ENCODE measurements around the gene USHBP1.

The USHBP1 gene

DNA sequence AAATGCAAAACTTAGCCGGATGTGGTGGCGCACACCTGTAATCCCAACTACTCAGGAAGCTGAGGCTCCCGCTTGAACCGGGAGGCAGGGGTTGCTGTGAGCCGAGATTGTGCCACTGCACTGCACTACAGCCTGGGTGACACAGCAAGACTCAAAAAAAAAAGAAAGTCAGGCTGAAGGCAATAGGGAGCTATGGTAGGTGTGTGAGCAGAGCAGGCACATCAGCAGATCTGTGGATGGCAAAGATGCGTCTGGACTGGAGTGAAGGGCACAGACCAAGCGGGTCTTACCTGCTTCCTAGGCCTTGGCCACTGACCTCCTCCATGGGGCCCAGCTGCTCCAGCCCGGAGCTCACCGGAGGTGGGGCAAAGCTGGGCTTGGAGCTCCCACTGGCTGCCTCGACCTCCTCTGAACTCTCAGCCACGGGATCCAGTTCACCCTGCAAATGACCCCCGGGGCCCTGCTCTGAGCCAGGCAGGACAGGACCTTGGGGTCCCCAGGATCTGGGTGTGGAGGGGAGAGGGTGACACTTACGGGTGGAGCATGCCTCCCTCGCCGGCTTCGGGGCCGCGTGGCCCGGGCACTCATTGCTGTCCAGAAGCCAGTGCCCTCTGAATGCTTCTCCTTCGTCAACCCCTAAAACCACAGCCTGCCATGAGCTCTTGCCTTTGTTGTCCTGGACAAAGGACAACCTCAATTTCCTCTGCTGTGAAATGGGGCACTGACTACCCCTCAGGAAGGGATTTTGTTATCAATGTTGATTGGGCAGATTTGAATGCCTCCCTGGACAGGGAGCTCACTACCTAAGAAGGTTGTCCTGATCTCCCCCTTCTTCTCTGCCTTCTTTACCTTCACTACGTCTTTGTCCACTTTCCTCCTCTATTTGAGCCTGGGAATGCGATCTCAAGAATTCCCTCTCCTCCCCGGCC is 569 bp downstream of the USHBP1 start:
- DNase-seq (ENCODE audit: low spot score) = no peak

DNA sequence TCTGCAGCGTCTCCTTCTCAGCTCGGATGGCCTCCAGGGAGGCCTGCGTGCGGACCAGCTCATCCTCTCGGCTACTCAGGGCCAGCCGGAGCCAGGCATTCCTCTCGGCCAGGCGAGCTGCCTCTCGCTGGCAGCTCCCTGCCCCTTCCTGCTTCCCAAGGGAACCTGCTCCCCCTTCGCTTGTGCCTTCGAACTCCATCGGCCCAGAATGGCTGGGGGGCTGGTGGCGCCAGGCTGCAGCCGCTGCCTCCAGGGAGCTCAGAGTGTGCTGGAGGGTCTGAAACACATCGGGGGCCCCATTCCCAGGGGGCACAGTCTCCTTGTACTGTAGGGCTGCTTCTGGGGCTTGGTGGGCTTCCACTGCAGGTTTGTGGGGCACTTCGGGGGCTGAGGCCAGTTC is 2.0 kb downstream of the USHBP1 start:
- DNase-seq (ENCODE audit: low spot score) = no peak

DNA sequence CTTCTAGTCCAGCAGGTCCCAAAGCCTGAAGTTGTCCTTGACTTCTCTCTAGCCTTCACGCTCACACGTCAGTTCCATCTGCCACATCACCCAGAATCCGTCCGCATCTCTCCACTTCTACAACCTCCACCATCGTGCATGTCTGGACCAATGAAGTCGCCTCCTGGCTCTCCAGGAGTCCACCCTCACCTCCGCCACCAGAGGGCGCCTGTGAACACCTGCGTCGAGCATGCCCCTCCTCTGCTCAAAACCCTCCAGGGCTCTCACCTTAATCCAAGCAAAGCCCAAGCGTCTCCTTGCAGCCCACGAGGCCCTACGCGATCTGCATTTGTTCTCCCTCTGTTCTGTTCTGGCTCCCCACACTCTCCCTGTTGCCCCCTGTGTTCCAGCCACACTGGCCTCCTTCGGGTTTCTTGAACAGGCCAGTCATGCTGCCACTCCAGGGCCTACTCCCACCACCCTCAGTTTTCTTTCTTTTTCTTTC is 3.7 kb downstream of the USHBP1 start:
- peak; percentile 87 for DNase-seq (ENCODE audit: low spot score)

DNA sequence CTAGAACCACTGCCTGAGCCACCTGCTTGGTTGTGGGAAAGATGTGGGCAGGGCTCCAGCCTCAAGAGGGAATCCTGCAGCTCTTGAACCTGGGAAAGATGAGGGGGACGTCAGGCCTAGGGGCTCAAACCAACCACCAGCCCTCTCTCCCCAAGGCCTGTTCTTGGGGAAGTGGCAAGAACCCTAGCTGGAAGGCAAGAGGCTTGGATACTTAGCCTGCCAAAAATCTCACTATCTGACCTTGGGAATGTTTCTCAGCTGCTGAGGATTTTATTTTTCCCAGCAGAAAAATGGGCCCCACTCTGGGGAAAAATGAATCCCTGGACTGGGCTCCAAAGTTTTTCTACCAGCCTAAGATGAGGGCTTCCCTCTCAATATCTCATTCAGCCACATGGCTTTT is 4.6 kb downstream of the USHBP1 start:
- DNase-seq (ENCODE audit: low spot score) = no peak

DNA sequence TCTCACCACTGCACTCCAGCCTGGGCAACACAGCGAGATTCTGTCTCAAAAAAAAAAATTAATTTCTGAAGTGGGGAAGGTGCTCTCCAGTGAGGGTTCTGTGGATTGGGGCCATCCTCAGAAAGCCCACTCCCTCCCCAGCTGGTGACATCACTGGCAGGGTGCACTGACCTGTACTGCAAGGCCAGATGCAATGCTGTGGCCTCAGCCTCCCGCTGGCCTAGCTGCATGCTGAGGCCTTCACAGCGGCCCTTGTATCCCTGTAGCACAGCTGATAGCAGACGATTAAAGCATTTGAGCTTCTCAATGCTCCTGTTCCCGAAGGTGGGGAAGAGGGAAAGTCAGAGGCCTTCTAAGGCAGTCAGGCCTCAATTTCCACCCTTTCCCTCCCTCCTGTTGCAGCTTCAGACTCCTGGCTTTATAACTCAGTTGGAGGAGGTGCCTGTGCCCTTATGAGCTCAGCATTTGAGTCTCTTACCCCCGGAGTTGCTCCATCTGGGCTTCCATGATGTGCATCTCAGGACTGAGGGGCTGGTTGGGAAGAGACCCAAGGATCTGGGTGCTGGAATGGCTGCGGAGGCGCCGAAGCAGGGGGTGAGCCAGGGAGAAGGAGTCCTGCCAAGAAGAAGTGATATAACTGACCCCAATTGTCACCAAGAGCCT is 5.3 kb downstream of the USHBP1 start:
- DNase-seq (ENCODE audit: low spot score) = no peak

DNA sequence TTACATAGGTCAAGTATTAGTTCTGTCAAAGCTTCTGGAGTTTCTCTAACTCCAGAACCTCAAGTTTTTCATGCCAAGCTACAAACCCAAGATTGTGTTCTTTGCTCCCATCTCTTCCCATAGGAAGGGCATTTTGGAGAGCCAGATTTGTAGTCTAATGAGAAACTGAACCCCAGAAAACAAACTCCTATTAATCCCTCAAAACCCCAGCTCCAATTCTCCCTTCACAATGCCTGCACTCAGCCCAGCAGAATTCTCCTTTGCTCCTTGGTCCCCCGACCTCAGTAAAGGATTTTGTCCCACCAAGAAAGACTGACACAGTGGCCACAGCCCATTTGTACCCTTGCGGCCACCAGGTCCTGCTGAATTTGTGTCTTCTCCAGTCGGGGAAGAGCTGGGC is 8.4 kb downstream of the USHBP1 start:
- no peak for DNase-seq (ENCODE audit: low spot score)

DNA sequence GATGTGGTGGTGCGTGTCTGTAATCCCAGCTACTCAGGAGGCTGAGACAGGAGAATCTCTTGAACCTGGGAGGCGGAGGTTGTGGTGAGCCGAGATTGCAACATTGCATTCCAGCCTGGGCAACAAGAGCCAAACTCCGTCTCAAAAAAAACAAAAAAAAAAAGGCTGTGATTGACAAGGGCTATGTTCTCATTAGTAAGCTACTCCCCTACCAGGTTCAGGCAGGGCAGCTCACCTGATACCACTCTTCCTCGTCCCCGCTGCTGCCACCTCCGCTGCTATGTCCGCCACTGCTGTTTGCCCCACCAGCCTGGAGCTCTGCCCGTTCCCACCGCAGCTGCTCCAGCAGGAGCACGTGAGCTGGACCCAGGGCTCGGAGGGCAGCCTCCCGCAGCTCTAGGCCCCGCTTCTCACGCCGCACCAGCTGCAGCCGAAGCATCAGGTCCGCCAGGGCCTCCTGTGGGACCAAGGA is 9.4 kb downstream of the USHBP1 start:
- no peak for DNase-seq (ENCODE audit: low spot score)

DNA sequence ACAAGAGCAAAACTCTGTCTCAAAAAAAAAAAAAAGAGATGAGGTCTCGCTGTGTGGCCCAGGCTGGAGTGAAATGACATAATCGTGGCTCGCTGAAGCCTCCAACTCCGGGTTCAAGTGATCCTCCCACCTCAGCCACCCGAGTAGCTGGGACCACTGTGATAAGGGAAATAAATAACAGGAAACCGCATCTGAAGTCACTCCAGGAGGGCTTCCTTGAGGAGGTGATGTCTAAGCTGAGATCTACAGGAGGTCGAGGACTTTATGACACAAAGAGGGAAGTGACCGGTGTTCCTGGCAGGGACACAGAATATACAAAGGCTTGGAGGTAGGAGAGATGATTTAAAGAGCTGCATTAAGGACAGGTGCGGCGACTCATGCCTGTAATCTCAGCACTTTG is 9.9 kb downstream of the USHBP1 start:
- no peak for DNase-seq (ENCODE audit: low spot score)

DNA sequence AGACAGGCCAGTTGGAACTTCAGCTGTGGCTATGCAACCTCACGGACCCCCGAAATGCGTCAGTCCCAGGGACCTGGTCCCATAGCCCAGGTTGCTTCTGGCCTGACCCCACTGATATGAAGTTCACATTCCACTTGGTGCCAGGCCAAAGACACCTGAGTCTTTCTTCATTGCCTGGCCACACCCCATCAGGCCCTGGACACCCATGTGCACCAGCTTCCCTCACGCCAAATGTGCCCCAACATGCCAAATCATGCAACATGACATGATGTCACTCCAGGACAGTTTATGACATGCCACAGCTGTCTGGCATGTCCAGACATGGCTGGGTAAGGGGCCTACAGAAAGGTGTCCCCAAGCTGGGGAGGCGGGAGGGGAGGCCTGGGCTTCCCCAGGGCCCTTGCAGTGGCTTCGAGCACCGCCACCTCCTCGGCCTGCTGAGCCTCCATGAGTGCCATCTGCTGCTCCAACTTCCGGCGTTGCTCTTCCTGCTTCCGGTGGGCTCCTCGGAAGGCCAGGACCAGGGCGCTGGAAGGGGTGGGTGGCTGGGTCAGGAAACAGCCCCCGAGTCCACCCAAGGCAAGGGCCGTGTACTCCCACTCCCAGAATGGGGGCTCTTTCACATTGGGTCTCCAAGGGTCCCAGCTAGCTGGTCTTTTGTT is 14.5 kb downstream of the USHBP1 start:
- no peak for DNase-seq (ENCODE audit: low spot score)

DNA sequence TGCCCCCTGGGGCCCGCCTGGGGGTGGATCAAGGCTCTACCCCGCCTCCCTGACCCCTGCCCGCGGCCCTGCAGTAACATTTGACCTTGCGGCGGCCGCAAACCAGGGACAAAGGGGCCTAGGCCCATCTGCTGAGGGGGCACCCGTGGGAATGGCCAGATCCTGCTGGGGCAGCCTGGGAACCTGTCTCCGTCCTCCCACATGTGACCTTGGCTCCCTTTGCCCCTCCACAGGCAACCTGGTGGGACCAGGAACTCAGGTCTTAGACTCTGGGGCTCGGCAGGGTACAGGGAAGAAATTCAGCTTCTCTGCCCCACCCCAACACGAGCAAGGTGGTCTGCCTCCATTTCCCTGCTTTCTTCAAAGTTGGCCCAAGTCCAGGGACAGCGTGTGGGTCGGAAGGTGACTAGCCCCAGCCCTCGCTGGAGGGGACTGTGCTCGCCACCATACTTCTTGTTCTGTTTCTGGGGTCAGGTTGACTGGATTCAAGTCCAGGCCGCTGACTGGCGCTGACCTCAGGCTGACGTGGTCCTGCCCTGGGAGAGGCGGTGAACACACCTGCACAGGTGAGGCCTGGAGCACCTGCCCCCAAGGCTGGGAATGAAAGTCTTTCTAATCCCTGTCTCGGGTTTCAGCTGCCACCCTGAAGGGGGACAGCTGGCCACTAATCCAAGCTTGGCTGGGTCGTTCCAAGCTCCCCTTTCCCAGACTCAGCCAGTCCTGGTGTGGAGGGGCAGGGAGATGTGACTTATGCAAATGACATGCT is 16.4 kb downstream of the USHBP1 start:
- DNase-seq (ENCODE audit: low spot score) = no peak

DNA sequence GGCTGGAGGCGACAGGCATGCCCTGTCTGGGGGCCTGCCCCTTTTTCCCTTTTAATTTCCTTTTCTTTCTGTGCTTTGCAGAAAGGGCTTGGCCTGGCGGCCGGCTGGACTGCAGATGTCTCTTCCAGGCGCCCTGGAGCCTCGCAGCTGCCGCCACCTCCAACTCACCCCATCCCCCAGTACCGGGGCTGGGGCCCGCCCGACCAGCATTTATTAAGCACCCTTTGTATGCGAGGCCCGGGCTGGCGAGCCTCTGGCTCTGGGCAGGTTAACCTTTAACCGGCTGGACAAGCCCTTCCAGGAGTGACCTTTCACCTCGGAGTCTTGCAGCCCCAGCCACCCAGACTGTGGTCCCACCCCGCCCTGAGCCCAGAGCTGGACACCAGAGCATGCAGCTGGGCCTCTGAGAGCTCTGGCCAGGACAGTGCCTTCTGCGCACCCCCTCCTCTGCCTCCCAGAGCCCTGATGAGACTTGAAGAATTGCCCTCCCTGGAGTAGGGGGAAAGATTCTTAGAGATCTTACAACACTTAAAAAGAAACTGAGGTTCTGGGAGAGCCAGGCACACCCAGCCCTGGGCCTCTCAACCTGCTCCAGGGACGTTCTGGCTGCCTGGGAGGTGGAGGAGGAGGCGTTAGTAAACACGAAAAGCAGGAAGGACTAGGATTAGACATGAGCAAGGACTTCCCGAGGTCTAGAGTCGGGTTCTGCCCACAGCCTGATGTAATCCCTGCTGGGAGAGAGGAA is 17.7 kb downstream of the USHBP1 start:
- DNase-seq (ENCODE audit: low spot score) = peak; percentile 64

DNA sequence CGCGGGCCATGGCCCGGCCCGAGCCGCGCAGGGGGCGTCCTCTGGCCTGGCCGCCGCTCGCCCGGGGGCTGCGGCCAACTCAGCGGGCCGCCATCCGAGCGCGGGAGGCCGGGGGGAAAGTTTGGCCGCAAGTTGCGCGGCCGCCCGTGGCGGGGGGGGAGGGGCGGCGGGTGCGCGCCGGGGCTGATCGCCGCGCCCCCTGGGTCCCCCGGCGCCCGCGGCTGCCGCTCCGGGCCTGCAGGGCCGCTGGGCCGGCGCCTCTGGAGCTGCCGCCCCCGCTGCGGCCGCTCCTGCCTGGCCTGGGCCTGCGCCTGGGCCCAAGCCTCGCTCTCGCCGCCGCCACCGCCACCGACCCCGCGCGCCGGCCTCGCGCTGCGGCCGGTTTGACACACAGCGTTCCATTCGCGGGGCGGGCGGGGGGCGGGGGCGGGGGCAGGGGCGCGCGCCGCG is 19.0 kb downstream of the USHBP1 start, which contains the start of gene NR2F6:
Gene NR2F6, minus strand, starts transcription at position 385 of the 450 bp plus-strand sequence. CDS start 699 bp downstream, outside the sequence.
- no peak for DNase-seq (ENCODE audit: low spot score)

DNA sequence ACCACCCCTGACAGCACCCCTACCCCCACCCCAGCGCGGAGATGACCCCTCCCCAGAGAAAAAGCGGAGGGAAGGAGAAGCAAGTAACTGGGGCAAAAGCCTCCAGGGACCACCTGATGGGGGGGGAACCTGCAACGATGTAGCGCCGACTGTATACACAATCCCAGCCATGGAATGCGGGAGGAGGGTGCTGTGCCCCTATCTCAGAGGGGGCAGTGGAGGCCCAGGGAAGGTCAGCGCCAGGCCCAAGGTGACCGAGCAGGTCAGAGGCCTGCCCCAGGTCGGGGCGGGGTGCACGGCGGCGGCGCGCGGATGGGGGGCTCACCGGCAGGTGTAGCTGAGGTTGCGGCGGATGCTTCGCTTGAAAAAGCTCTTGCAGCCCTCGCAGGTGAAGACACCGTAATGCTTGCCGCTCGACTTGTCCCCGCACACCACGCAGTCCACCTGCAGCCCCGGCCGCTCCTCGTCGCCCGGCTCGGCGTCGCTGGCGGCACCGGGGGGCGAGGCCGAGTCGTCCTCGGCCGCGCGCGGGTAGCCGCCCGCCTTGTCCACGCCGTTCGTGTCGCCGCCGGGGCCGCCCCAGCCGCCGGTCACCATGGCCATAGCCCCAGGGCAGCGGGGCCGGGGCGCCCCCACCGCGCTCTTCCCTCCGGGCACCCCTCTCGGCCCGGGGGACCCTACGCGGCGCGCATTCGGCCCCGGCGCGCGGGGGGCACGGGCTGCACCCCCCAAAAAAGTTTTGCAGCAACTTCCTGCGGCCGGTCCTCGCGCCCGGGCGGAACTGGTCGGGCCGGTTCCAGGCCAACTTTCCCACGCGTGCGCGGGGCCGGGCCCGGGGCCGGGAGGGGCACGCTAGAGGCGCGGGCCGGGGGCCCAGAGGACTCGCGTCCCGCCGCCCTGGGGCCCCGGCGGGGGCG is 19.7 kb downstream of the USHBP1 start:
- peak; percentile 46 for DNase-seq (ENCODE audit: low spot score)

DNA sequence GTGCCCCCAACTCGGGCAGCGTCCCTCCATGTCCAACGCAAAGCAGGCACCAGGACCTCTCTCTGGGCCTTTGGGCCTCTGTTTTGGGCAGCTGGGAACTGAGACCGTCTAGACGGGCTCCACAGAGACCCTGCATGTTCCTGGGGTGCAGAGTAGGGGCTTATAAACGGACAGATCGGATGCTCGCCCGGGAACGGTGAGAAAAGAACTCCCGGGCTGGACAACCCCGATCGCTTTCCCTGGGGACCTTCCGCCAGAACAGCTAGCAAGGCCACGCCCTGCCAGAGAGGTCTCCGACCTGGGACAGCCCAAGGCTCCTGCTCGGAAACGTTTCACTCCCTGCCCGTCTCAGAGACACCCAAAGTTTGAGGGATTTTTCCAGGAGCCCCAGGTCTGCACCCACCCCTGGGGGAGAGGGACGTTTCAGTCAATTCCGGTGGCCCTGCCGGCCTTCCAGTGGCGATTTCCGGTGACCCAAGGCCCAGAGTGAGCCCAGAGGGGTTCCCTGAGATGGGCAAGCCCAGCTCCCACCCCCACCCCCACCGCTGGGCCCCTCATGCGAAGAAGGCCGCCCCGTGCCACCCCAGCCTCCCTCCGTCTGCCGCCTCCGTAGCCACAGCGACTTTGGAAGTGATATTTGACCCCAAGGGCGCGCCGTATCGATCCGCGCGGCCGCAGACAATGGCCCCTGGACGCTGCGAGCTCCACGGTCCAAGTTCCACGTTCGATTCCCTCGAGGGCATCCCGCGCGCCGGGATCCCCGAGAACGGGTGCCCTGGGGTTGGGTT is 20.5 kb downstream of the USHBP1 start:
- peak; percentile 60 for DNase-seq (ENCODE audit: low spot score)

DNA sequence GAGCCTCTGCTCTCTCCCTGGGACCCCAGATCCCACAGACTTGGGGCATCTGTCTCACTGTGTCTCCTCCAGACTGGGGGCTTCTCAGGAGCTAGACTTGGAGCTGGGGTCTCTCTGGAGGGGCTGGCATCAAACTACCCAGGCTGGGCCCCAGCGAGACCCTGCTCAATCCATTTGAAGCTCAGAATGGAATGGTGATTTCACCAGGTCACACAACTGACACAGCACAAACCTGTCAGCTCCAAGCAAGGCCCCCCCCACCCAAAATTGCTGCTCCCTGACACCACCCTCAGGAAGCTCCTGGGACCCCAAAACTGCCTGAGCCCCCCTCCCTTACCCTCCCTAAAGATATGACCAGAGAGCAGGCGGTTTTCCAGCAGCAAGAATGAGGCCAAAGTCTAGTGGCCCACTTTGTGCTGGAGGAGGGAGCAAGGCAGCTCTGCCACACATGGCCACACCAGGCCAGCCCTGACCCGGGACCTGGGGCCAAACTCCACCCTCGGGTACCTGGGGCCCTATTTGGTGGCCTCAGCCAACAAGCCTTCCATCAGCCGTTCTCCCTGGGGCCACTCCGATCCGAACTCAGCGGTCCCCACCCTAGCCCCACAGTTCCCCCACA is 21.2 kb downstream of the USHBP1 start:
- no peak for DNase-seq (ENCODE audit: low spot score)

DNA sequence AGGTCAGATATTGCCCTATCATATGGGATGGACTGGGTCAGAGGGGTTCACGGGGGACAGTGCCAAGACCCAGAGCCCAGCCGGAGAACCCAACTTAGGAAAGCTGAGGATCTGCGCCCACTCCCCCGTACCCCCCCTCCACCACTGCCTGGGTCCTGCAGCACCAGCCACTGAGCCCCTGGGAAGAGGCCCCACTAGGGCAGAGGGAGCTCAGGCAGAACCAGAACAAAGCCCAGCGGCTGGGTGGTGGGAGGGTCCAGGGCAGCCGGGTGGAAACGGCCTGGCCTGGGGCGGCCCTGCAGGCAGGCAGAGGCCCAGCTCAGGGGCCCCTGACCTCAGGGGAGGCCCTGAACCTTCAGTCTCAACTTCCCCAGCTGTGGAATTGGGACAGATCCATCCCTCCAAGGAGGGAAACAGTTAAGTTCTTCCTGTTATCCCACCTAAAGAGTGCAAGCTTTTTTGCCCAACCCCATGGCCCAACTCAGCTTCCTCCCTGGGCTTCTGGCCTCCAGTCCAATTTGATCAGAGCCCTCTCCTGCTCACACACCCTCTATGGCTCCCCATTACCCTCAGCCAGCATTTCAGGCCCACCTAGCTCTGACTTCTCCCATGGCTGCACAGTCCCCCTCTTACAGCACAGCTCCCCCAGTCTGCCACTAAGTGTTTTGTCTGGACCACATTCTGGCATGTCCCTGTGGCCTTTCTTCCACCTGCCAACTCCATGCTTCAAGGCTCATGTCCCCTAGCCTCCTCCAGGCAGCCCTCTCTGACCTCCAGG is 21.9 kb downstream of the USHBP1 start:
- DNase-seq (ENCODE audit: low spot score) = no peak

DNA sequence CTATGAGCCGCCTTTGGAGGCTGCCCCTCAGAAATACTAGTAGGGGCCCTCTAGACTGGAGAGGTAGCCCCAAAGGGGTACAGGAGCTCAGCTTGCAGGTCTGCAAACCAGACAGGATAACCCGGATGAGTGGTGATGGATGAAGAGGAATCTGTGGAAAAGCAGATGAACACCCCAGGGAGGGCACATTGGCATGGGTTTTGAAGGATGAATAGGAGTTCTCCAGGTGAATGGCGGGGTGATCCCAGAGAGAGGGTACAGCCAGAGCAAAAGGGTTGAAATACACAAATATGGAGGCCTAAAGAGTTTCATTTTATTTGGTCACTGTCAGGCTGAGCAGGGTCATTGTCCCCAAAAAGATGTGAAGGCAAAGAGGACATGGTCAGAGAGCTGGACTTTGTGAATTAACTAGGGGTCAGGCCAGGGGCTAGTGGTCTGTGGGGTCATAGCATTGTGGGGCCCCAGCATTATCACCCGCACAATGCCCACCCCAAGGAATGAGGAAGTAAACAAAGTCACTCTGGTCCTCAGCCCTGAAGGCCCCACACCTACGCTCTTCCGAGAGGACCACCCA is 23.6 kb downstream of the USHBP1 start:
- no peak for DNase-seq (ENCODE audit: low spot score)
